ENCODE data around the gene COPS8. TPM values are rescaled to one million over a fixed set of nuclear protein-coding genes. Genes with fewer than 3 reads are reported as not detected.
A peak's percentile ranks its signal among the peaks of the same experiment; 100 is the strongest.

COPS8 gene
- total and polyA plus RNA-seq, 7 donors, result 24.7 to 95.6 (median 59.1) TPM

GRCh38 chr2:237097911-237098702 is 12.4 kb downstream of the COPS8 start:
- intact Hi-C loops (cut with DNase I), result no loop called here
- Histone ChIP-seq H3K36me3 (peaks cover 9 to 88% (median 31%) of the 10 kb centered on the region in 4 donors), H3K27ac (no peak overlapping the region), H3K27me3 (no peaks in the 10 kb centered on the region), H3K4me1 (peaks cover 0 to 32% (median 12%) of the 10 kb centered on the region in 4 donors), H3K4me3 (no peak overlapping the region), H3K9me3 (no peaks in the 10 kb centered on the region)
- no peak for DNase-seq
- WGBS, 2 donors, result 91 to 96% methylated on average over 4 of the region's 4 CpGs
- peak in 2 of 4 donors; percentile 57 to 66 for TF ChIP-seq POLR2AphosphoS5 (IDR thresholded peaks at IDR 0.05)
- TF ChIP-seq EP300 (IDR thresholded peaks at IDR 0.05), result peak in 1 of 4 donors; percentile 74
- no peak for TF ChIP-seq POLR2A (IDR thresholded peaks at IDR 0.05)
- no peak for TF ChIP-seq CTCF (IDR thresholded peaks at IDR 0.05)

- no peak overlapping the region for H3K27ac ChIP-seq
- WGBS, 2 donors, result 86 to 94% methylated on average over 3 of the region's 3 CpGs
- intact Hi-C loops (cut with DNase I), result no loop called here
- TF ChIP-seq POLR2AphosphoS5 (IDR thresholded peaks at IDR 0.05) (no peak), EP300 (IDR thresholded peaks at IDR 0.05) (no peak), CTCF (IDR thresholded peaks at IDR 0.05) (no peak), POLR2A (IDR thresholded peaks at IDR 0.05) (no peak)
- H3K36me3 ChIP-seq, result peaks cover 9 to 83% (median 27%) of the 10 kb centered on the region in 4 donors
- H3K4me1 ChIP-seq, result peaks cover 0 to 15% (median 0%) of the 10 kb centered on the region in 4 donors
- no peak overlapping the region for H3K4me3 ChIP-seq
- H3K27me3 ChIP-seq, result no peaks in the 10 kb centered on the region
- no peak for DNase-seq
- no peaks in the 10 kb centered on the region for H3K9me3 ChIP-seq
These were observed 14.1 kb downstream of the COPS8 start for GRCh38 chr2:237099804-237100203.

- no peak for TF ChIP-seq EP300 (IDR thresholded peaks at IDR 0.05)
- no peak for TF ChIP-seq POLR2AphosphoS5 (IDR thresholded peaks at IDR 0.05)
- no peak for TF ChIP-seq POLR2A (IDR thresholded peaks at IDR 0.05)
- TF ChIP-seq CTCF (IDR thresholded peaks at IDR 0.05), result no peak
- intact Hi-C loops (cut with DNase I), result no loop called here
- WGBS, 2 donors, result 90% methylated on average over 6 of the region's 6 CpGs
These were observed 15.7 kb downstream of the COPS8 start for GRCh38 chr2:237101118-237101979.

GRCh38 chr2:237102428-237102827 is 16.7 kb downstream of the COPS8 start:
- Histone ChIP-seq H3K27ac (no peak overlapping the region), H3K4me3 (no peak overlapping the region), H3K4me1 (no peaks in the 10 kb centered on the region), H3K36me3 (peaks cover 0 to 60% (median 19%) of the 10 kb centered on the region in 4 donors), H3K27me3 (no peaks in the 10 kb centered on the region), H3K9me3 (no peaks in the 10 kb centered on the region)
- TF ChIP-seq CTCF (IDR thresholded peaks at IDR 0.05) (no peak), POLR2A (IDR thresholded peaks at IDR 0.05) (no peak), POLR2AphosphoS5 (IDR thresholded peaks at IDR 0.05) (no peak), EP300 (IDR thresholded peaks at IDR 0.05) (no peak)
- 97 to 98% methylated on average over 3 of the region's 3 CpGs for whole genome bisulfite sequencing, 2 donors
- intact Hi-C loops (cut with DNase I), result no loop called here
- no peak for DNase-seq

More at GRCh38 chr2:237101118-237101979, 15.7 kb downstream of the COPS8 start:
- H3K4me3 ChIP-seq, result no peak overlapping the region
- no peaks in the 10 kb centered on the region for H3K9me3 ChIP-seq
- no peak for DNase-seq
- H3K36me3 ChIP-seq, result peaks cover 6 to 69% (median 20%) of the 10 kb centered on the region in 4 donors
- H3K27me3 ChIP-seq, result no peaks in the 10 kb centered on the region
- H3K4me1 ChIP-seq, result peaks cover 0 to 7% (median 0%) of the 10 kb centered on the region in 4 donors
- H3K27ac ChIP-seq, result no peak overlapping the region

All from sigmoid colon (tissue), 7 donors.